Upper lobe of left lung (tissue), 4 donors: ENCODE data around the gene INTU.

ENCODE experiments used
- EP300 ChIP-seq, 4 donors: sonication (generic); formaldehyde crosslinking; IDR thresholded peaks; one replicate each; pipeline ENCODE4 v1.5.1; 2017; ENCODE audit warnings: antibody characterized with exemption in 4 of 4, control low read depth in 2 of 4
- POLR2A ChIP-seq, 4 donors: fragments of 450-650 bp; IDR thresholded peaks; one replicate each; pipeline ENCODE4 v1.5.1; 2016 to 2017; ENCODE audit warnings: antibody characterized with exemption in 4 of 4, mild to moderate bottlenecking in 2 of 4
- POLR2AphosphoS5 ChIP-seq, 2 donors: sonication (generic); formaldehyde crosslinking; IDR thresholded peaks; one replicate each; pipeline ENCODE4 v1.5.1; 2017; ENCODE audit warnings: antibody characterized with exemption in 2 of 2
- TF ChIP-seq, protein P1 (sequence below), 6 experiments: fragments of 450-650 bp in 4 of 6; fragments of 200-600 bp in 2 of 6; sonication (generic) in 2 of 6; IDR thresholded peaks; one replicate each; pipeline ENCODE4 v1.5.1; 2016 to 2019; ENCODE audit warnings: antibody characterized with exemption in 6 of 6

DNA sequence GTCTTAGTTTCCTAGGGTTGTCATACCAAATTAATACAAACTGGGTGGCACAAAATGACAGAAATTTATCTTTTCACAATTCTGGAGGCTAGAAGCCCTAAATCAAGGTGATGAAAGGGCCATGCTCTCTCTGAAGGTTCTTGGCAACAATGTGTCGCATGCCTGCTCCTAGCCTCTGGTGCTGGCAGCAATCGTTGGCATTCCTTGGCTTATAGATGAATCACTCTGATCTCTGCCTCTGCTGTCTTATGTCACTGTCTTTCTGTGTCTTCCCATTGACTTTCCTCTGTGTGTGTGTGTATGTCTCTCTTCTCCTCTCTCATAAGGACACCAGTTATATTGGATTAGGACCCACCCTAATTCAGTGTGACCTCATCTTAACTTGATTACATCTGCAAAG is 15.9 kb upstream of the INTU start:
- TF ChIP-seq, protein P1, sequence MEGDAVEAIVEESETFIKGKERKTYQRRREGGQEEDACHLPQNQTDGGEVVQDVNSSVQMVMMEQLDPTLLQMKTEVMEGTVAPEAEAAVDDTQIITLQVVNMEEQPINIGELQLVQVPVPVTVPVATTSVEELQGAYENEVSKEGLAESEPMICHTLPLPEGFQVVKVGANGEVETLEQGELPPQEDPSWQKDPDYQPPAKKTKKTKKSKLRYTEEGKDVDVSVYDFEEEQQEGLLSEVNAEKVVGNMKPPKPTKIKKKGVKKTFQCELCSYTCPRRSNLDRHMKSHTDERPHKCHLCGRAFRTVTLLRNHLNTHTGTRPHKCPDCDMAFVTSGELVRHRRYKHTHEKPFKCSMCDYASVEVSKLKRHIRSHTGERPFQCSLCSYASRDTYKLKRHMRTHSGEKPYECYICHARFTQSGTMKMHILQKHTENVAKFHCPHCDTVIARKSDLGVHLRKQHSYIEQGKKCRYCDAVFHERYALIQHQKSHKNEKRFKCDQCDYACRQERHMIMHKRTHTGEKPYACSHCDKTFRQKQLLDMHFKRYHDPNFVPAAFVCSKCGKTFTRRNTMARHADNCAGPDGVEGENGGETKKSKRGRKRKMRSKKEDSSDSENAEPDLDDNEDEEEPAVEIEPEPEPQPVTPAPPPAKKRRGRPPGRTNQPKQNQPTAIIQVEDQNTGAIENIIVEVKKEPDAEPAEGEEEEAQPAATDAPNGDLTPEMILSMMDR (IDR thresholded peaks at IDR 0.05), result no peak
- no peak for TF ChIP-seq POLR2A (IDR thresholded peaks at IDR 0.05)
- no peak for TF ChIP-seq POLR2AphosphoS5 (IDR thresholded peaks at IDR 0.05)
- TF ChIP-seq EP300 (IDR thresholded peaks at IDR 0.05), result no peak
